NCI-H187 treated with DMSO at 0.1 percent for 48 hours (cell line): ENCODE measurements around the gene CELSR1.
A peak's percentile ranks its signal among the peaks of the same experiment; 100 is the strongest.
"Not testable (repeated sequence)": the region's sequence is repeated elsewhere in the genome, so short reads cannot be mapped to it uniquely, and the experiment has no call there.

ENCODE experiments used
- DNase-seq: peaks from one replicate; lab custom pipeline; 2025; lab: John Stamatoyannopoulos, UW

CELSR1 gene

GRCh38 chr22:46481386-46481785 lies 56.0 kb downstream of the CELSR1 start:
- DNase-seq, result no peak

GRCh38 chr22:46480396-46480795 lies 57.0 kb downstream of the CELSR1 start:
- no peak for DNase-seq

- no peak for DNase-seq
These were observed 58.4 kb downstream of the CELSR1 start for GRCh38 chr22:46479046-46479445.

GRCh38 chr22:46478083-46478551 lies 59.3 kb downstream of the CELSR1 start:
- DNase-seq, result no peak

GRCh38 chr22:46476547-46476941 lies 60.9 kb downstream of the CELSR1 start:
- no peak for DNase-seq

- no peak for DNase-seq
These were observed 63.4 kb downstream of the CELSR1 start for GRCh38 chr22:46473896-46474557.

GRCh38 chr22:46473021-46473779 lies 64.2 kb downstream of the CELSR1 start:
- no peak for DNase-seq

GRCh38 chr22:46472722-46473016 lies 64.8 kb downstream of the CELSR1 start:
- no peak for DNase-seq

GRCh38 chr22:46471901-46472721 lies 65.3 kb downstream of the CELSR1 start:
- no peak for DNase-seq

GRCh38 chr22:46471330-46471729 lies 66.1 kb downstream of the CELSR1 start:
- not testable (repeated sequence) for DNase-seq

GRCh38 chr22:46469711-46470110 lies 67.7 kb downstream of the CELSR1 start:
- DNase-seq, result no peak

- no peak for DNase-seq
These were observed 70.4 kb downstream of the CELSR1 start for GRCh38 chr22:46467006-46467405.

GRCh38 chr22:46466255-46466676 lies 71.2 kb downstream of the CELSR1 start:
- no peak for DNase-seq

GRCh38 chr22:46465793-46466192 lies 71.6 kb downstream of the CELSR1 start:
- no peak for DNase-seq

- no peak for DNase-seq
These were observed 72.1 kb downstream of the CELSR1 start for GRCh38 chr22:46465345-46465720.

- no peak for DNase-seq
These were observed 72.6 kb downstream of the CELSR1 start for GRCh38 chr22:46464701-46465344.

- no peak for DNase-seq
These were observed 73.1 kb downstream of the CELSR1 start for GRCh38 chr22:46464296-46464695.

- DNase-seq, result no peak
These were observed 73.8 kb downstream of the CELSR1 start for GRCh38 chr22:46463435-46464227.

GRCh38 chr22:46462726-46463371 lies 74.6 kb downstream of the CELSR1 start:
- DNase-seq, result peak; percentile 41

GRCh38 chr22:46461566-46462180 lies 75.7 kb downstream of the CELSR1 start:
- no peak for DNase-seq

- DNase-seq, result no peak
These were observed 76.6 kb downstream of the CELSR1 start for GRCh38 chr22:46460857-46461256.
